Stimulated activated naive CD8-positive, alpha-beta T cell treated with anti-CD3 and anti-CD28 coated beads, Interleukin-15, amount 100 ng/mL, for 72 hours (primary cell): ENCODE data around the gene DNAI2.
"Not testable (repeated sequence)": the region's sequence is repeated elsewhere in the genome, so short reads cannot be mapped to it uniquely, and the experiment has no call there.

ENCODE experiments used
- ATAC-seq: fragments of 150-1000 bp; cut with Tn5 transposase; 2 replicates; pipeline ENCODE4 v1.10.0; 2021; ENCODE audit warnings: mild to moderate bottlenecking, moderate library complexity
- DNase-seq, 2 donors: peaks; one replicate each; pipeline ENCODE4 v3.0.0; 2021 to 2022
- H3K27ac Mint-ChIP-seq, 2 donors: one replicate each; pipeline ENCODE4 v1.8.0; 2022; ENCODE audit warnings: mild to moderate bottlenecking in 2 of 2, mixed read lengths in 2 of 2, moderate library complexity in 2 of 2
- H3K27me3 Mint-ChIP-seq: one replicate; pipeline ENCODE4 v1.8.0; 2022; ENCODE audit warnings: mixed read lengths
- H3K4me1 Mint-ChIP-seq: one replicate; pipeline ENCODE4 v1.8.0; 2022; ENCODE audit warnings: mild to moderate bottlenecking, mixed read lengths
- H3K4me3 Mint-ChIP-seq, 2 donors: one replicate each; pipeline ENCODE4 v1.8.0; 2022; ENCODE audit warnings: mild to moderate bottlenecking in 2 of 2, mixed read lengths in 2 of 2, moderate library complexity in 1 of 2
- H3K9me3 Mint-ChIP-seq, 2 donors: one replicate each; pipeline ENCODE4 v1.8.0; 2022; ENCODE audit warnings: mixed read lengths in 2 of 2

The DNAI2 gene

DNA sequence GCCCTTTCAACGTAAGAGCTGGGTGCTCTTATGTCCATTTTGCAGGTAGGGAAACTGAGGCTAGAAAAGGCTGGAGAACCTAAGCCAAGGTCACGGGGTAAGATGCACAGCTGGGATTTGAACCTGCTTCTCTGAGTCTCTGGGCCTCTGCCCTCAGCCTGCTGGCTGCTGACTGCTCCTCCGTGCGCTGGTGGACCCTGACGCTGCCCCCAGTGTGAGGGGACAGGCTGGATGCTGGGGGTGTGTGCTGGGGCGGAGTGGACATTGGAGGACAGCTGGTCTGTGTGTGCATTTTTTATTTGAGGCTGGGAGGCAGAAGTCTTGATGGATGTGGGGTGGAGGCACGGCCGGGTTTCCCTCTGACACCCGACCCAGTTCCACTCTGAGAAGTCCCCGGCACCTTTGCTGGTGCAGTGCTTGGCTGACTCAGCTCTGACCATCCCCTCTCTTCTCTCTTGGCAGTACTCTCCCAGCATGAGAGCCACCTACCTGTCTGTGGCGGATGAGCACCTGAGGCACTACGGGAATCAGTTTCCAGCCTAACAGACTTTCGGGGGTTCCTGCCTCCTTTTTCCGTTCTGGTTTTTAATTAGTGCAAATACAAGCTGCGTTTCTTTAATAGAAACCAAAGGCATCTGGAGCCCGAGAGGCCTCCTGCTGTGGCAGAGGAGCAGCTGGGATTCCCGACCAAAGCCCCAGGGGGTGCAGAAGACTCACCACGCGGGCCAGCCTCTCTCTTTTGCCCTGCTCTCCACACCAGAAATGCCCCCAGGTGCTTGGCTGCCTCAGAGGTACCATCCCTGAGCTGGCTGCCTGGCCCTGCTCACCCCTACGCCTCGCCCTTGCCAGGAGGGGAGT is 14.1 kb upstream of the DNAI2 start:
- DNase-seq (no peak), ATAC-seq (no peak)
- Mint-ChIP-seq H3K4me1 (no peaks in the 10 kb centered on the region), H3K4me3 (no peak overlapping the region), H3K27ac (no peak overlapping the region), H3K27me3 (no peaks in the 10 kb centered on the region), H3K9me3 (no peaks in the 10 kb centered on the region)

GRCh38 chr17:74260525-74260850 is 13.5 kb upstream of the DNAI2 start:
- no peaks in the 10 kb centered on the region for H3K9me3 Mint-ChIP-seq
- DNase-seq, result no peak
- no peaks in the 10 kb centered on the region for H3K27me3 Mint-ChIP-seq
- H3K4me3 Mint-ChIP-seq, result no peak overlapping the region
- ATAC-seq, result no peak
- no peak overlapping the region for H3K27ac Mint-ChIP-seq
- no peaks in the 10 kb centered on the region for H3K4me1 Mint-ChIP-seq

DNA sequence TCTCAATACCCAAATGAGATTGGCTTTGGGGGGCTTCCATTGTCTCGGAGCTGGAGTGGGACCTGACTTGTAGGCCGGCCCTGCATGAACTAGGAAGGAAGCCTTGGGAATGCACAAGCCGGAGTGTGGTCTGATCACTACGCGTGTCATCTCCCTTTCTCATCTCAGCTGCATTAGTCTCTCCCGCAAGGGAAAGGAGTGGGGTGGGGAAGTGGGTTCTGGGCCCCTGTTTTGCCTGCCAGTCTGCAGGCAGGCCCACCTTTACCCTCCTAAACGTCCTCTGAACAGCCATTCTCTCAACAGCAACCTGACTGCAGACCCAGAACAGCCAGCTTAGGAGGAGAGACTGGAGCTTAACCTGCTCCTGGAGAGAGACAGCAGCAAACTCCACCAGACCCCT is 11.4 kb upstream of the DNAI2 start:
- peak overlapping the region in 1 of 2 donors; percentile 78 for H3K27ac Mint-ChIP-seq
- ATAC-seq (no peak), DNase-seq (no peak)
- no peak overlapping the region for H3K4me3 Mint-ChIP-seq
- peaks cover 1% of the 10 kb centered on the region for H3K4me1 Mint-ChIP-seq
- H3K27me3 Mint-ChIP-seq, result peaks cover 11% of the 10 kb centered on the region
- H3K9me3 Mint-ChIP-seq, result no peaks in the 10 kb centered on the region

GRCh38 chr17:74267054-74267453 is 7.0 kb upstream of the DNAI2 start:
- H3K9me3 Mint-ChIP-seq, ATAC-seq, DNase-seq, H3K27ac Mint-ChIP-seq, H3K4me3 Mint-ChIP-seq: not testable (repeated sequence)
- Mint-ChIP-seq H3K27me3 (peaks cover 27% of the 10 kb centered on the region), H3K4me1 (peaks cover 15% of the 10 kb centered on the region)

DNA sequence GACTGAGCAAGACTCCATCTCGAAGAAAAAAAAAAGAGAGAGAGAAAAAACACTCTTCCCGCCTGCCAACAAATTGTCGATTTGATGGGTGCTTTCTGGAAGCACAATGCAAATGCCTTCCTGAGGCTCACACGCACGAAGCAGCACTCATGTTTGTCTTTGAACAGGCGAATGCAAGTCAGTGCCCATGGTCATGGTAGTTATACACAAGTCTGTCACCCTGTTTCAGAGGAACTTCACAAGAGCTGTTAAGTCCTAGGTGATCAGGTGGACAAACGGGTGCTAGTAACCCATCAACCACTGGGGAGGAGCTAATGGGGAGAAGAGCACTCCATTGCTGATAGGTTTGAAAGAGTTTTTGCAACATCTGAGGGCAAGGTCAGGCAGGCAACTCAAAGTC is 6.5 kb upstream of the DNAI2 start:
- DNase-seq (no peak), ATAC-seq (no peak)
- H3K4me3 Mint-ChIP-seq, result no peak overlapping the region

GRCh38 chr17:74267987-74268499 is 6.0 kb upstream of the DNAI2 start:
- peaks cover 37% of the 10 kb centered on the region for H3K27me3 Mint-ChIP-seq

More for the DNA sequence above, 6.5 kb upstream of the DNAI2 start:
- Mint-ChIP-seq H3K27me3 (peaks cover 32% of the 10 kb centered on the region), H3K9me3 (no peaks in the 10 kb centered on the region), H3K4me1 (peaks cover 15% of the 10 kb centered on the region), H3K27ac (no peak overlapping the region)

DNA sequence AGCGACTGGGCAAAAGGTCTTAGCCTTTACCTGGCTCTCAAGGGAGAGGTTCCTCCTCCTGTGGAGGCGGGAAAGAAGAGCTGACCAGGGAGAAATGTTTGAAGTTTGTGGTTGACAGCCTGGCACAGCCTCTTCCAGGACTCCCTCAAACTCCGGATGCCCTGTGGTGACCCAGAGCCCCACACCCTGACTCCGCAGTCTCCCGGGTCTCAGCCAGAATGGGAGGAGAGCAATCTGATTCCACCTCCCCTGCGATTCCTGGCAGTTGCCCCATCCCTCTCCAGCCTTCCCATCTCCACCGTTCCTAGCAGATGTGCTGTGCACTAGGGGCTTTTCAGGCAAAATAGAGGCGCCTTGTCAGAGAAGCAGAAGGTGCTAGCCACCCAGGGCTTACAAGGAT is 5.5 kb upstream of the DNAI2 start:
- Mint-ChIP-seq H3K27ac (peak overlapping the region; percentile 42 to 54), H3K27me3 (peaks cover 42% of the 10 kb centered on the region), H3K4me1 (peaks cover 25% of the 10 kb centered on the region), H3K4me3 (no peak overlapping the region), H3K9me3 (no peaks in the 10 kb centered on the region)
- DNase-seq (no peak), ATAC-seq (no peak)

More at GRCh38 chr17:74267987-74268499, 6.0 kb upstream of the DNAI2 start:
- no peak overlapping the region for H3K4me3 Mint-ChIP-seq
- peak overlapping the region in 1 of 2 donors; percentile 42 for H3K27ac Mint-ChIP-seq
- no peaks in the 10 kb centered on the region for H3K9me3 Mint-ChIP-seq
- DNase-seq, result no peak
- H3K4me1 Mint-ChIP-seq, result peaks cover 19% of the 10 kb centered on the region
- no peak for ATAC-seq

DNA sequence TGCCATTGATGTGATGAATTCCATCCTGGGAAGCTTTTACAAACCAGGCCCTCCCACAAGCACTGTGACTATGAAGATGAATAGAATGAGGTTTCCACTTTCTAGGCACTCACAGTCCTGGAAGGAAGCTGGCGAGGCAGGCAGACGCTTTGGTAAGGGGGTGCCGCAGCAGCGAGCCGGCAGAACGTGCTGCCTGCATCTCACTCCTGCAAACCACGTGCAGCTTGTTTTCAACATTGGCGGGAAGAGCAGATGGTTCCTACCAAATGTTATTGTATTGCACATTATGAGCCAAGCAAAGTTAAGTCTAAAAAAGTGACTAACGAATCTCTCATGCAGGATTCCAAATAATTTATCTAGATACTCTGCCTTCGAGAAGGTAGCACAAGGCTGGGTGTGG is 3.7 kb upstream of the DNAI2 start:
- Mint-ChIP-seq H3K27me3 (peaks cover 59% of the 10 kb centered on the region), H3K27ac (no peak overlapping the region), H3K9me3 (no peaks in the 10 kb centered on the region), H3K4me1 (peaks cover 42% of the 10 kb centered on the region), H3K4me3 (no peak overlapping the region)
- DNase-seq, result no peak
- ATAC-seq, result no peak

GRCh38 chr17:74271281-74271680 is 2.8 kb upstream of the DNAI2 start:
- ATAC-seq, result no peak
- no peak overlapping the region for H3K4me3 Mint-ChIP-seq
- no peak overlapping the region for H3K27ac Mint-ChIP-seq
- H3K4me1 Mint-ChIP-seq, result peaks cover 43% of the 10 kb centered on the region
- DNase-seq, result no peak
- no peaks in the 10 kb centered on the region for H3K9me3 Mint-ChIP-seq
- peaks cover 59% of the 10 kb centered on the region for H3K27me3 Mint-ChIP-seq

GRCh38 chr17:74271901-74272561 is 2.0 kb upstream of the DNAI2 start:
- no peak overlapping the region for H3K4me3 Mint-ChIP-seq
- H3K27me3 Mint-ChIP-seq, result peaks cover 53% of the 10 kb centered on the region
- DNase-seq (no peak), ATAC-seq (no peak)
- H3K9me3 Mint-ChIP-seq, result no peaks in the 10 kb centered on the region
- peaks cover 50% of the 10 kb centered on the region for H3K4me1 Mint-ChIP-seq
- H3K27ac Mint-ChIP-seq, result no peak overlapping the region

DNA sequence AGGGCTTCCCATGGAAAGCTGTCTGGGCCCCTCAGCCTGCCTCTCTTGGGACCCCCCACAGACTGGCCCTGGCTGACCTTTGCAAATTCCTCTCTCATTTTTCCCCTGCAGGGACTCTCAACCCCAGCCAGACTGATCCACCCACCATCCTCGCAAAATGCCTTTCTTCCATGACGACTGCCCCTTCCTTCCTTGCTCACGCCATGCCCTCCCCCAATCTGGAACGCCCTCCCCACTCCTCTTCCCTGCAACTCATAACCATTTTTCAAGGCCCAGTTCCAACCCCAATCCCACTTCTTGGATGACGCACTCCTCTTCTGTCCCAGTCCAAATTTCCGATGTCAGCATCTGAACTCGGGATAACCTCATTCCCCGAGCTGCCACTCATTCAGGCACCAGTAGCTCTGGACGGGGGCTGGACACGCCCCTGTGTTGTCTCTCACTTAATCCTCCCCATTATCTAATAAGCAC is 1.3 kb upstream of the DNAI2 start:
- Mint-ChIP-seq H3K4me1 (peaks cover 47% of the 10 kb centered on the region), H3K27me3 (peaks cover 46% of the 10 kb centered on the region), H3K9me3 (no peaks in the 10 kb centered on the region), H3K4me3 (no peak overlapping the region), H3K27ac (no peak overlapping the region)
- ATAC-seq (no peak), DNase-seq (no peak)

DNA sequence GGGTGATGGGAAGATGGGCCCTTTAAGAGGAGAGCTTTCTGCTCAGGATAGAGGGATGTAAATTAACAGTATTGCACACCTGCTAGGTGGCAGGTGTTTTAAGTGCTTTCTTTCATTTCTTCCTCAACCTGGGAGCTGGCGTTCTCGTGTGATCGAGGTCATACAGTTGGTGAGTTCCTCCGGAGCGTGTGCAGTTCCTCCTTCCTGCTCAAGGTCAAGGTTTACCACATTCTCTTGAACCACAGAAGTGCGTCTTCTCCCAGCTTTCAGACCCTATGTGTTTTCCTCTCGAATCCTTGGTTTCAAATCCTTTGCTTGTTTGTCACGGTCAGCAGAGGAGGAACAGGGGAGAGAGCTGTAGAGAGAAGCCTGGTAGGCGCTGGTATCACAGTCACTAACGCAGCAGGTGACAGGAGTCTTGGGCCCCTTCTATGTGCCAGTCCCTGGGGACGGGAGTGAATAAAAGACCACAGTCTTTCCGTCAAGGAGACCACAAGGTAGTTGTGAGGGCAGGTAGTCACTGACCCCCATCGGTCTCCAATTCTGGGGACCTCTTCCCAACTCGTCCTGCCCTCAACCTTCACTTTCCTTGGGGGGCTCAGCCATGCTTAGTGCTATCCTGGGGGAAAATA is 791 bp downstream of the DNAI2 start:
- peak overlapping the region; percentile 81 to 83 for H3K4me3 Mint-ChIP-seq
- ATAC-seq, result peak; percentile 47
- no peaks in the 10 kb centered on the region for H3K9me3 Mint-ChIP-seq
- no peak overlapping the region for H3K27ac Mint-ChIP-seq
- peaks cover 32% of the 10 kb centered on the region for H3K27me3 Mint-ChIP-seq
- no peak for DNase-seq
- peaks cover 45% of the 10 kb centered on the region for H3K4me1 Mint-ChIP-seq

DNA sequence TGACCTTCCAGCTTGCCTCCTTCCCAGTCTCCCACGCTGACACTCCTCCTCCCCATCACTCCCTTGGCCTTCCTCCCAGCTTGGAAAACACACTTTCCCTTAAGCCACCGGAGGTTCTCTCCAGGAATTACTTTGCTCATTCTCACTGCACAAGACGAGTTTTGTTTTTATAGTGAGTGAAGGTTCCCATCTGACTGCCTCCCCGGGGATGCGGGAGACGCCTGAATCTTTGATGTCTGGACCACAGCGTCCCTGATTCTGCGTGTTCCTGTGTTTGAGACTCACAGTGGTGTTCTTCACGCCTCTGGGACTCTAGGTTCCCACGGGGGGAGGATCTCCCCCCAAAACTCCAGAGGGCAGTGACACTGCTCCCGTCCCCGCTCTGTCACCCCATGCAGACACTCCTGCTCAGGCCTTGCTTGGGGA is 2.0 kb downstream of the DNAI2 start:
- no peak overlapping the region for H3K4me3 Mint-ChIP-seq
- H3K4me1 Mint-ChIP-seq, result peaks cover 57% of the 10 kb centered on the region
- ATAC-seq (no peak), DNase-seq (no peak)
- no peak overlapping the region for H3K27ac Mint-ChIP-seq
- no peaks in the 10 kb centered on the region for H3K9me3 Mint-ChIP-seq
- peaks cover 32% of the 10 kb centered on the region for H3K27me3 Mint-ChIP-seq

DNA sequence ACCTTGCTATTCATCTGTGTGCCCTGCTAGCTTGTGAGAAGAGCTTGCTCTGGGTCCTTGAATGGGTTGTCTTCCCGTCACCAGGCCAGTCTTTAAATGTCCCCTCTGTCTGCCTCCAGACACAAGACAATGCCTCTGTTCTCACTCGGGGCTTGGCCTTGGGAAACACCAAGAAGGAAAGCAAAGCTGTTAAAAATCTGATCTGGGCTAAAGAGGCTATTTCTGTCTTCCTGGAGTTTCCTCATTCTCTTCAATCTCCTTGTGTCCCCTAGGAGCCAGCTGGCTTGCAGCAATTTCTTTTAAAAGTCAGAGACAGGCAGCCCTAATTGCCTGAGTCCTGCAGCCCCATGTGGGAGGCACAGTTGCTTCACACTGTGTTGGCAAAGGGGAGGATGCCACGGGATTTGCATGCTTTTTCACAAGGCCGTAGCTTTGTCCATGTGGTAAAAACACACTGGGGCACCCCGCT is 2.5 kb downstream of the DNAI2 start:
- no peak for ATAC-seq
- Mint-ChIP-seq H3K27me3 (peaks cover 32% of the 10 kb centered on the region), H3K4me1 (peaks cover 63% of the 10 kb centered on the region), H3K27ac (peak overlapping the region in 1 of 2 donors; percentile 71), H3K4me3 (no peak overlapping the region), H3K9me3 (no peaks in the 10 kb centered on the region)
- DNase-seq, result no peak

GRCh38 chr17:74277935-74278334 is 3.9 kb downstream of the DNAI2 start:
- no peak for ATAC-seq
- Mint-ChIP-seq H3K27ac (no peak overlapping the region), H3K27me3 (peaks cover 23% of the 10 kb centered on the region), H3K9me3 (no peaks in the 10 kb centered on the region), H3K4me1 (peaks cover 73% of the 10 kb centered on the region), H3K4me3 (no peak overlapping the region)
- DNase-seq, result no peak

DNA sequence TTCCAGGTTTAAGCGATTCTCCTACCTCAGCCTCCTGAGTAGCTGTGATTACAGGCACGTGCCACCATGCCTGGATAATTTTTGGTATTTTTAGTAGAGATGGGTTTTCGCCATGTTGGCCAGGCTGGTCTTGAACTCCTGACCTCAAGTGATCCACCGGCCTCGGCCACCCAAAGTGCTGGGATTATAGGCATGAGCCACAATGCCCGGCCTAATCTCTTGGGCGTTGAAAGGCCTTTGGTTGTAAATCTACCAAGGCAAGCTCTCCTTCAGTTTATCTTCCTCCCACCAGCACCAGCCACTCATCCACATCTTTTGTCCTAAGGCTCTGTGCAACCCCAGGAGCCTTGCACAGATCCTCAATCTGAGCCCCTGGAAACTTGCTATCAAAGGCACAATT is 5.6 kb downstream of the DNAI2 start:
- H3K4me1 Mint-ChIP-seq, result peaks cover 63% of the 10 kb centered on the region
- not testable (repeated sequence) for H3K27me3 Mint-ChIP-seq, H3K4me3 Mint-ChIP-seq

More for the DNA sequence above, 5.6 kb downstream of the DNAI2 start:
- not testable (repeated sequence) for H3K9me3 Mint-ChIP-seq, DNase-seq, H3K27ac Mint-ChIP-seq, ATAC-seq
